Body of pancreas (tissue), 4 donors: ENCODE data around the gene MAFB. TPM values are rescaled to one million over a fixed set of nuclear protein-coding genes. Genes with fewer than 3 reads are reported as not detected.

ENCODE experiments used
- ATAC-seq: fragments of 150-250 bp; one replicate; pipeline ENCODE4 v1.9.1; 2016
- DNase-seq, 4 donors: peaks; one replicate each; pipeline ENCODE4 v3.0.0-alpha.2; 2019
- H3K27ac ChIP-seq, 4 donors: fragments of 200-600 bp; sonication (generic); 1 replicate in 3 of 4; 2 replicates in 1 of 4; pipeline versions ENCODE4 v1.5.1 to v1.6.1; 2016 to 2019; ENCODE audit warnings: mild to moderate bottlenecking in 1 of 4, mixed read lengths in 1 of 4, moderate library complexity in 1 of 4
- H3K27me3 ChIP-seq, 2 donors: fragments of 200-600 bp; sonication (generic); one replicate each; pipeline ENCODE4 v1.6.0; 2016; ENCODE audit warnings: mild to moderate bottlenecking in 1 of 2
- H3K36me3 ChIP-seq, 2 donors: fragments of 200-600 bp; sonication (generic); replicated peaks in 1 of 2; 2 replicates each; pipeline ENCODE4 v1.5.1; 2016; ENCODE audit warnings: low read depth in 2 of 2; ENCODE audit not compliant: insufficient read depth in 1 of 2
- H3K4me1 ChIP-seq: fragments of 200-600 bp; sonication (generic); one replicate; pipeline ENCODE4 v1.6.0; 2016
- H3K4me3 ChIP-seq, 2 donors: fragments of 200-600 bp; sonication (generic); 1 replicate in 1 of 2; 2 replicates in 1 of 2; pipeline ENCODE4 v1.5.1; 2016 to 2019
- H3K9me3 ChIP-seq, 3 donors: fragments of 200-600 bp; sonication (generic); 1 replicate in 2 of 3; 2 replicates in 1 of 3; pipeline ENCODE4 v1.5.1; 2016
- CTCF ChIP-seq, 7 experiments: fragments of 450-650 bp in 4 of 7; fragments of 200-600 bp in 3 of 7; sonication (generic) in 3 of 7; IDR thresholded peaks; one replicate each; pipeline ENCODE4 v1.5.1; 2016 to 2019; ENCODE audit warnings: antibody characterized with exemption in 7 of 7
- POLR2A ChIP-seq, 3 donors: fragments of 450-650 bp; IDR thresholded peaks; one replicate each; pipeline ENCODE4 v1.6.1; 2016; ENCODE audit warnings: antibody characterized with exemption in 3 of 3, mild to moderate bottlenecking in 2 of 3
- WGBS, 2 donors: methylation state at CpG; one replicate each; pipeline ENCODE4 v1.1.5; 2017; 5-methylcytosine and 5-hydroxymethylcytosine counted together
- intact Hi-C: fragments of 100-400 bp; cut with DNase I; formaldehyde crosslinking; loops from one replicate; pipeline ENCODE4 v1.15.1; 2023
- total RNA-seq, 2 donors: library from RNA; depleted of rRNA; stranded (reverse); fragments of >200 nt; gene quantifications; one replicate each; pipeline ENCODE4 v1.1.0, GENCODE V29; 2016

Gene MAFB
- total RNA-seq, 2 donors from 2014 or later, result 21.1 to 22.1 TPM

DNA sequence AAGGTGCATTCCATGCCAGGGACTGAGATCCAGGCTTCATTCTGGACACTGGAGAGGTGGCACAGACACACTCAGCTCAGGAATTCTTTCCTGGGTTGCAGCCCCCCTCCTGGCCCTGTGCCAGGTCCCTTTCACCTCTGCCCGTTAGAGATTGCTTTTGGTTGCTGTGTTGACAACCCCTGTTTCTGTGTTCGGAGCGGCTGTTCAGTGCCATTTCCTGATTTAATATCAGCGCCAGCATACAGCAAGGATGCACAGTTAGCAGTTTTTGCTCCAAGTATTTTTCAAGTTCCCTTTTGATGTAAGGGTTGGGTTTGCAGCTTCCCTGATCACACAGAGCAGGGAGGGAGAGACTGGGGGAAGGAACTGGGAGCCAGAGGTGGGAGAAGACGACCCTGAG lies 8.5 kb upstream of the MAFB start:
- TF ChIP-seq POLR2A (IDR thresholded peaks at IDR 0.05) (no peak), CTCF (IDR thresholded peaks at IDR 0.05) (no peak)
- Histone ChIP-seq H3K27ac (no peak overlapping the region), H3K9me3 (no peaks in the 10 kb centered on the region), H3K4me1 (no peaks in the 10 kb centered on the region), H3K36me3 (no peaks in the 10 kb centered on the region), H3K27me3 (peaks cover 0 to 2% of the 10 kb centered on the region in 2 donors), H3K4me3 (no peak overlapping the region)
- 22 to 43% methylated on average over 5 of the region's 5 CpGs for WGBS, 2 donors
- DNase-seq (no peak), ATAC-seq (no peak)
- intact Hi-C loops, result no loop called here

- ATAC-seq (no peak), DNase-seq (no peak)
- no peak for TF ChIP-seq POLR2A (IDR thresholded peaks at IDR 0.05)
- TF ChIP-seq CTCF (IDR thresholded peaks at IDR 0.05), result no peak
- intact Hi-C loops, result no loop called here
- Histone ChIP-seq H3K27me3 (peaks cover 0 to 23% of the 10 kb centered on the region in 2 donors), H3K4me1 (peaks cover 8% of the 10 kb centered on the region), H3K36me3 (no peaks in the 10 kb centered on the region), H3K9me3 (no peaks in the 10 kb centered on the region), H3K27ac (no peak overlapping the region), H3K4me3 (no peak overlapping the region)
These were observed 6.2 kb upstream of the MAFB start for GRCh38 chr20:40695214-40695613.

DNA sequence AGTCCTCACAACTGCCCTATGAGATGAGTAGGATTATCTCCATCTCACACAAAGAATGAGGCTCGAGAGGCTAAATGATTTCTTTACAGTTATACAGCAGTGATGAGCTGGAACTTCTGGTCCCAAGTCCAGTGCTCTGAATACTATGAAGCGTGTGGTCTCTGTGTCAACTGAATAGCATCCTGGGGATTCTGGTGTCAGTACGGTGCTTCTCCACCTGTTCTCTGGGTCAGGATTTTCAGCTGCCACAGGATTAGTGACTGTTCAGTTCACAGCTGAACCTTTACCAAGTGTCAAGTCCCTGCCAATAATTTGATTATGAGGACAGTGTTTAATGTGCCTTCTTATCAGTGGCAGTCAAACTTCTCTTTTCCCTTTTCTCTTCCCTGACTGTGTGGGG lies 5.2 kb upstream of the MAFB start:
- intact Hi-C loops, result no loop called here
- Histone ChIP-seq H3K27ac (no peak overlapping the region), H3K27me3 (peaks cover 0 to 24% of the 10 kb centered on the region in 2 donors), H3K4me1 (peaks cover 10% of the 10 kb centered on the region), H3K36me3 (no peaks in the 10 kb centered on the region), H3K4me3 (no peak overlapping the region), H3K9me3 (no peaks in the 10 kb centered on the region)
- no peak for DNase-seq
- TF ChIP-seq POLR2A (IDR thresholded peaks at IDR 0.05) (no peak), CTCF (IDR thresholded peaks at IDR 0.05) (no peak)
- no peak for ATAC-seq
- WGBS, 2 donors, result 68 to 72% methylated on average over 3 of the region's 3 CpGs

DNA sequence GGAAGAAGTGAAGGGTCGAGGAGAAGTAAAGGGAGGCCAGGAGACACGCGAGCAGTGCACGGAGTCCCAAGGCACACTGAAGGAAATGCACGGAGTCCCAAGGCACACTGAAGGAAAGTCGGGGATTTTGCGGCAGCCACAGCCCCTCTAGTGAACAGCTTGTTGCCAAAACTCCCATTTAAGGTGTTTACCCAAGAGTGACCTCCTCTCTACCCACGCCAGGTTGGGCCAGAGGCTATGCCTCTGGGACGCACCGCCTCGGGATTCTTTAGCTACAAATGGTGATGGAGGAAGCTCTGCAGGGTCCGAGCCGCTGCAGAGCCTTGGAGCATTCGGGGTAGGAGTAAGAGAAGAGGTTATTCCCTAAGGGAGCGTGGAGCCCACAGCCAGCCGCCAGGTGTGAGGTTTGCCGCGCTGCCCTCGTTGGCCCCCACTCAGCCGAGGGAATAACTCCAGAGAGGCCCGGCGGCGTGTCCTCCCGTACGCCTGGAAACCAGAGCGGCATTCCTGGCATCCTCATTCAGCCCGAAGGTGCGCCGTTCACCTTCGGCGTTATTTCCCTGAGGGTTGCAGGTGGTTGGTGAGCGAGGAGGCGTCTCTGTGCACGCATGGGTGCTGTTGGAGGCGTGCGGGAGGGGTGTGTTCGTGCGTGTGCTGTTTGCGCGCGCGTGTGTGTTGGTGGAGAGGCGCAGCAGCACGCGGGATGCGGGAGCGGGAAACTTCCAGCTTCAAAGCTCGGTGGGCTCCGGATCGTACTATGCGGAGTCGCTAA lies 3.4 kb upstream of the MAFB start:
- Histone ChIP-seq H3K4me3 (no peak overlapping the region), H3K36me3 (no peaks in the 10 kb centered on the region), H3K27ac (no peak overlapping the region), H3K9me3 (no peaks in the 10 kb centered on the region), H3K4me1 (peaks cover 24% of the 10 kb centered on the region), H3K27me3 (peaks cover 0 to 24% of the 10 kb centered on the region in 2 donors)
- WGBS, 2 donors, result 12 to 26% methylated on average over 15 to 52 of the region's 52 CpGs
- no peak for TF ChIP-seq POLR2A (IDR thresholded peaks at IDR 0.05)
- no peak for TF ChIP-seq CTCF (IDR thresholded peaks at IDR 0.05)
- DNase-seq (no peak), ATAC-seq (no peak)
- intact Hi-C loops, result no loop called here
